K562 (cell line): ENCODE measurements around the gene TP53I3. TPM values are rescaled to one million over a fixed set of nuclear protein-coding genes. Genes with fewer than 3 reads are reported as not detected.

Experiments
- DDX20 ChIP-seq: fragments of 450-650 bp; IDR thresholded peaks from 2 replicates; pipeline ENCODE4 v1.6.1; 2016; ENCODE audit warnings: missing genetic modification characterization, low read depth, mild to moderate bottlenecking, missing compliant biosample characterization, moderate library complexity
- EHMT2 ChIP-seq: fragments of 450-650 bp; IDR thresholded peaks from 2 replicates; pipeline ENCODE4 v1.6.1; 2018; ENCODE audit warnings: antibody characterized with exemption
- ETV6 ChIP-seq, 3 experiments: fragments of 150-350 bp in 1 of 3; sonication (generic) in 1 of 3; formaldehyde crosslinking in 1 of 3; IDR thresholded peaks; 2 replicates each; pipeline versions ENCODE4 v1.6.1 to v1.8.0; 2014 to 2022; ENCODE audit warnings: borderline replicate concordance in 2 of 3, low read depth in 2 of 3, antibody characterized with exemption in 1 of 3, low read length in 1 of 3, mild to moderate bottlenecking in 1 of 3, missing genetic modification reagents in 1 of 3
- GTF2E2 ChIP-seq: fragments of 200-800 bp; sonication (Bioruptor generic); IDR thresholded peaks from 2 replicates; pipeline ENCODE4 v1.6.1; 2016; ENCODE audit warnings: missing genetic modification characterization, missing compliant biosample characterization
- KAT2B ChIP-seq: IDR thresholded peaks from one replicate; pipeline ENCODE4 v1.6.1; 2012; ENCODE audit warnings: low read depth, mild to moderate bottlenecking, control low read depth, inconsistent platforms, low read length, moderate library complexity
- KLF6 ChIP-seq: fragments of 250-450 bp; sonication (Bioruptor Pico); IDR thresholded peaks from 2 replicates; pipeline ENCODE4 v1.4.0; 2020; ENCODE audit warnings: mild to moderate bottlenecking, moderate library complexity, borderline replicate concordance
- MTA3 ChIP-seq: fragments of 450-650 bp; formaldehyde crosslinking; IDR thresholded peaks from 2 replicates; pipeline ENCODE4 v1.6.1; 2017; ENCODE audit warnings: mild to moderate bottlenecking, borderline replicate concordance
- NRF1 ChIP-seq, 2 experiments: fragments of 450-650 bp; IDR thresholded peaks in 1 of 2; conservative IDR thresholded peaks in 1 of 2; 2 replicates each; pipeline ENCODE4 v1.6.1; 2014; ENCODE audit warnings: mild to moderate bottlenecking in 2 of 2
- PHTF2 ChIP-seq: fragments of 250-450 bp; sonication (Bioruptor Pico); IDR thresholded peaks from 2 replicates; pipeline ENCODE4 v1.5.0; 2021; ENCODE audit warnings: mild to moderate bottlenecking
- RAD21 ChIP-seq, 2 experiments: fragments of 250-450 bp in 1 of 2; fragments of 450-650 bp in 1 of 2; sonication (Bioruptor Pico) in 1 of 2; formaldehyde crosslinking in 1 of 2; IDR thresholded peaks in 1 of 2; conservative IDR thresholded peaks in 1 of 2; 2 replicates each; pipeline versions ENCODE4 v1.4.0 to v1.8.0; 2020 to 2022; ENCODE audit warnings: mild to moderate bottlenecking in 2 of 2, moderate library complexity in 1 of 2
- RB1 ChIP-seq: fragments of 450-650 bp; IDR thresholded peaks from 2 replicates; pipeline ENCODE4 v1.6.1; 2017; ENCODE audit warnings: low read depth, mild to moderate bottlenecking
- RBM34 ChIP-seq: fragments of 200-400 bp; formaldehyde crosslinking; IDR thresholded peaks from 2 replicates; pipeline ENCODE4 v1.6.1; 2018; ENCODE audit warnings: low read length, borderline replicate concordance; ENCODE audit not compliant: insufficient read depth
- SMAD4 ChIP-seq: fragments of 250-450 bp; sonication (Bioruptor Pico); conservative IDR thresholded peaks from 2 replicates; pipeline ENCODE4 v1.8.0; 2021; ENCODE audit warnings: inconsistent platforms, mild to moderate bottlenecking, moderate library complexity
- TCF7L2 ChIP-seq: fragments of 150-350 bp; IDR thresholded peaks from 2 replicates; pipeline ENCODE4 v1.6.1; 2016; ENCODE audit warnings: low read depth, mild to moderate bottlenecking, low read length, moderate library complexity
- WHSC1 ChIP-seq: IDR thresholded peaks from one replicate; pipeline ENCODE4 v1.6.1; 2012; ENCODE audit warnings: low read length, control low read depth, inconsistent platforms
- YY1 ChIP-seq, 3 experiments: IDR thresholded peaks; 2 replicates each; pipeline ENCODE4 v1.6.1; 2011; ENCODE audit warnings: low read length in 2 of 3, mild to moderate bottlenecking in 2 of 3, moderate library complexity in 2 of 3, borderline replicate concordance in 1 of 3, control low read depth in 1 of 3, low read depth in 1 of 3; ENCODE audit not compliant: insufficient read depth in 3 of 3, insufficient replicate concordance in 2 of 3, control insufficient read depth in 1 of 3, insufficient read length in 1 of 3; ENCODE audit errors: extremely low read depth in 1 of 3
- ZBED1 ChIP-seq: IDR thresholded peaks from 2 replicates; pipeline ENCODE4 v1.6.1; 2014
- ZBTB8A ChIP-seq: fragments of 450-650 bp; IDR thresholded peaks from 2 replicates; pipeline ENCODE4 v1.6.1; 2018; ENCODE audit warnings: mild to moderate bottlenecking, moderate library complexity; ENCODE audit not compliant: partially characterized antibody
- ZC3H4 ChIP-seq: sonication (generic); formaldehyde crosslinking; IDR thresholded peaks from 2 replicates; pipeline ENCODE4 v1.9.0; 2021; ENCODE audit warnings: missing genetic modification reagents, borderline replicate concordance
- ZC3H8 ChIP-seq: fragments of 450-650 bp; IDR thresholded peaks from 2 replicates; pipeline ENCODE4 v1.6.1; 2017
- ZNF311 ChIP-seq: fragments of 250-450 bp; sonication (Bioruptor Pico); IDR thresholded peaks from 2 replicates; pipeline ENCODE4 v1.4.0; 2020; ENCODE audit warnings: mild to moderate bottlenecking, moderate library complexity
- ZNF695 ChIP-seq: fragments of 450-650 bp; formaldehyde crosslinking; IDR thresholded peaks from 2 replicates; pipeline ENCODE4 v1.4.0; 2020; ENCODE audit warnings: mild to moderate bottlenecking, moderate library complexity
- ZNF766 ChIP-seq: fragments of 200-800 bp; sonication (Bioruptor generic); conservative IDR thresholded peaks from 2 replicates; pipeline ENCODE4 v1.6.1; 2016; ENCODE audit warnings: missing genetic modification characterization, missing compliant biosample characterization
- polyA plus RNA-seq, 8 experiments: library from polyadenylated mRNA; depleted of rRNA in 4 of 8; stranded (reverse) in 5 of 8; unstranded in 3 of 8; fragments of >200 nt; fragmentation: Nextera tagmentation in 2 of 8; fragmentation: Illumina TruSeq in 1 of 8; extraction: Ambion mirVana in 2 of 8; extraction: Trizol in 1 of 8; gene quantifications; 2 replicates each; pipeline versions ENCODE4 v1.2.1 to v1.2.3, GENCODE V29; 2011 to 2014; ENCODE audit warnings: inconsistent platforms in 1 of 8, missing spikeins in 1 of 8
- total RNA-seq, 7 experiments: library from RNA; depleted of rRNA in 6 of 7; stranded (reverse); fragments of >200 nt in 6 of 7; fragmentation: Illumina TruSeq in 2 of 7; extraction: Trizol in 2 of 7; gene quantifications; 2 replicates each; pipeline versions ENCODE4 v1.2.1 to v1.2.3, GENCODE V29; 2011 to 2021; ENCODE audit warnings: low replicate concordance in 1 of 7
- TF ChIP-seq, protein P1 (sequence below): fragments of 450-650 bp; formaldehyde crosslinking; IDR thresholded peaks from 2 replicates; pipeline ENCODE4 v1.4.0; 2020; ENCODE audit warnings: mild to moderate bottlenecking
- TF ChIP-seq, protein P2 (sequence below): sonication (generic); formaldehyde crosslinking; IDR thresholded peaks from 2 replicates; pipeline ENCODE4 v1.8.0; 2022; ENCODE audit warnings: mild to moderate bottlenecking, missing genetic modification reagents
- TF ChIP-seq, protein P3 (sequence below): IDR thresholded peaks from 2 replicates; pipeline ENCODE4 v1.6.1; 2011; ENCODE audit not compliant: insufficient read length; ENCODE audit errors: extremely low read depth

The TP53I3 gene
- total and polyA plus RNA-seq, 9 of the 15 experiments (the other 6 are each of a cell fraction or from before 2014, with no cell fraction given): 0.65 to 9.5 (median 5.6) TPM

DNA sequence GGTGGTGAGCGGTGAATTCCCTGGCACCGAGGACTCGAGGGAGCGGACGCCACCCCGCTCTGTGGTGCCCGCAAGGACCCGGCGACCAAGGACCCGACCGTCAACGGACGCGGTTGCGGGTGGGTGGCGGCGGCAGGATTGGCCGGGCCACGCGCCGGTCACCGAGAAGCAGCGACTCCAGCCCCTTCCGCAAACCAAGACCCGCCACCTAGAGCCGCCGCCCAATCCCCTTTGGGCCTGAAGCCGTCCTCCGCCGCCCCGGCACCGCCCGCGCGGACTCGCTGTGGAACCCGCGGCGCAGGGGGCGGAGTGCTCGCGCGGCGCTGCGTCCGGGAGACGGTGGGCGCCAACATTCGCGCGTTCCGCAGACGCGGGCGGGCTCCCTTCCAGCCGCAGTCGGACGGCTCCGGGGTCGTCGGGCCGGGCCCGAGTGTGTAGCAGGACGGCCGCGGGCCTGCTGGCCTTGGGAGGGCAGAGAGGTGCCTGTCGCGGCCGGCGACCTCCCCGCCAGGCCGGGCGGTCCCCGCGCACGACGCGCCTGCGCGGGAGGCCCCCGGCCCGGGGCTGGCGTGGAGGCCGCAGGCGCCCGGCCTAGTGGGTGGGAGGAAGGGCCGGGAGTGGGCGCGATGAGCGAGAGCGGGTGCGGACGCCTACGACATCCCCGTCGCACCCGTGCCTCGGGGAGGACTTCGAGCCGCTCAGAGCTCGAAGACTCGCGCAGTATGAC is 38.7 kb upstream of the TP53I3 start, which contains the start of the genes FAM228B and PFN4 (continued):
- TF ChIP-seq, protein P1, sequence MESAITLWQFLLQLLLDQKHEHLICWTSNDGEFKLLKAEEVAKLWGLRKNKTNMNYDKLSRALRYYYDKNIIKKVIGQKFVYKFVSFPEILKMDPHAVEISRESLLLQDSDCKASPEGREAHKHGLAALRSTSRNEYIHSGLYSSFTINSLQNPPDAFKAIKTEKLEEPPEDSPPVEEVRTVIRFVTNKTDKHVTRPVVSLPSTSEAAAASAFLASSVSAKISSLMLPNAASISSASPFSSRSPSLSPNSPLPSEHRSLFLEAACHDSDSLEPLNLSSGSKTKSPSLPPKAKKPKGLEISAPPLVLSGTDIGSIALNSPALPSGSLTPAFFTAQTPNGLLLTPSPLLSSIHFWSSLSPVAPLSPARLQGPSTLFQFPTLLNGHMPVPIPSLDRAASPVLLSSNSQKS (CRISPR knock-in tag): no peak
- TF ChIP-seq GTF2E2 (peak; percentile 86), EHMT2 (no peak), KLF6 (CRISPR knock-in tag) (no peak), YY1 (IDR thresholded peaks at IDR 0.05; ENCODE audit: borderline replicate concordance in 1 of 3, control insufficient read depth in 1 of 3, extremely low read depth in 1 of 3, insufficient read depth in 3 of 3, insufficient read length in 1 of 3, insufficient replicate concordance in 2 of 3, low read depth in 1 of 3, low read length in 2 of 3) (peak in 1 of 3 experiments; percentile 32), MTA3 (peak; percentile 3; the same call in 1 of the 2 replicates), ZC3H4 (CRISPR knock-in tag) (no peak), ZNF695 (CRISPR knock-in tag) (no peak), KAT2B (no peak), ZBTB8A (no peak), ETV6 (IDR thresholded peaks at IDR 0.05; ENCODE audit: borderline replicate concordance in 1 of 2, low read depth in 2 of 2, low read length in 1 of 2) (no peak), ETV6 (CRISPR knock-in tag; IDR thresholded peaks at IDR 0.05; ENCODE audit: borderline replicate concordance) (no peak), SMAD4 (CRISPR knock-in tag) (peak; percentile 75), WHSC1 (no peak), ZNF311 (CRISPR knock-in tag) (no peak), RBM34 (no peak), ZNF766 (CRISPR knock-in tag) (no peak), DDX20 (tag) (no peak), PHTF2 (CRISPR knock-in tag) (no peak), RB1 (peak; percentile 68), RAD21 (CRISPR knock-in tag; conservative IDR thresholded peaks at IDR 0.05 in 1 of 2, IDR thresholded peaks at IDR 0.05 in 1 of 2) (no peak; a peak in 1 of 4 replicates), NRF1 (conservative IDR thresholded peaks at IDR 0.05 in 1 of 2, IDR thresholded peaks at IDR 0.05 in 1 of 2) (peak; percentile 90 to 93), TCF7L2 (no peak), ZBED1 (0 out of 2 replicates have a peak, but pooled peaks have one; percentile 16), ZC3H8 (no peak)
- TF ChIP-seq, protein P2, sequence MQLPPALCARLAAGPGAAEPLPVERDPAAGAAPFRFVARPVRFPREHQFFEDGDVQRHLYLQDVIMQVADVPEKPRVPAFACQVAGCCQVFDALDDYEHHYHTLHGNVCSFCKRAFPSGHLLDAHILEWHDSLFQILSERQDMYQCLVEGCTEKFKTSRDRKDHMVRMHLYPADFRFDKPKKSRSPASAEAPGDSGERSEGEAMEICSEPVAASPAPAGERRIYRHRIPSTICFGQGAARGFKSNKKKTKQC (CRISPR knock-in tag): peak; percentile 47; the same call in 1 of the 2 replicates
- TF ChIP-seq, protein P3, sequence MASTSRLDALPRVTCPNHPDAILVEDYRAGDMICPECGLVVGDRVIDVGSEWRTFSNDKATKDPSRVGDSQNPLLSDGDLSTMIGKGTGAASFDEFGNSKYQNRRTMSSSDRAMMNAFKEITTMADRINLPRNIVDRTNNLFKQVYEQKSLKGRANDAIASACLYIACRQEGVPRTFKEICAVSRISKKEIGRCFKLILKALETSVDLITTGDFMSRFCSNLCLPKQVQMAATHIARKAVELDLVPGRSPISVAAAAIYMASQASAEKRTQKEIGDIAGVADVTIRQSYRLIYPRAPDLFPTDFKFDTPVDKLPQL: no peak
